ENCODE data around the gene MMEL1. TPM values are rescaled to one million over a fixed set of nuclear protein-coding genes. Genes with fewer than 3 reads are reported as not detected.

The MMEL1 gene
- total RNA-seq, 6 experiments from 2014 or later = 1.2 to 2.0 TPM; not detected in 4

DNA sequence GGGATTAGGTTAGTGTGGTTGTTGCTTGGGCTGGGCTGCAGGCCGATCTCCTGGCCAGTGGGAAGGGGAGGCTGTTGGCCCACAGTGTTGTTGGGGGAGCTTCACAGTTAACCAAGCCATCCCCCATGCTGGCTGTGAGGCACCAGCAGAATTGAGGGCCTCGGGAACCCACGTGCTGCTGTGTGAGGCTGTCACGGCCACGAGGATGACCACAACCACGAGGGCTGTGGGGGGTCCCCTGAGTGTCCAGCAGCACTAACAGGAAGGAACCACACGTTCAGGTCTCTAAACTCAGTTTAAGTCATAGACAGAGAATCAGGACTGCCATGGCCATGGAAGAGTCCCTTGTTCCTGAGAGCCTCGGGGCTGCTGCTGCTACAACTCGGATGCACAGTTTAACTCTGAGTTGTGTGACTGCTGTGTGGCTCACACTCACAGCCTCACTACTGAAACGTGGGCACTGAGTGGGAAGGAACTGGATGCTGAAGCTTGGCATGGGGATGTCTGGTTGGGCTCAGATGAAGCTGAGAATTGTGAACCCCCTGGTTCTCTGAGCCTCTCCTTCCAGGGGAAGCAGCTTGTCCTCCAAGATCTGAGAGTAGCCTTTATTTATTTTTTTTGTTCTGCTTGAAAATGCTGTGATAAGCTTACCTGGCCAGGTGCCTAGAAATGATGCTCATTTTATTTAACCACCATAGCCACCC, 4.8 kb upstream of the MMEL1 start:
- H3K9me3 ChIP-seq = peaks cover 0 to 3% (median 0%) of the 10 kb centered on the region in 4 donors
- no peak for ATAC-seq
- no peak for DNase-seq
- H3K36me3 ChIP-seq = no peaks in the 10 kb centered on the region
- intact Hi-C loops (cut with DNase I) = no loop called here
- no peak for TF ChIP-seq POLR2A (IDR thresholded peaks at IDR 0.05)
- TF ChIP-seq, protein P1, sequence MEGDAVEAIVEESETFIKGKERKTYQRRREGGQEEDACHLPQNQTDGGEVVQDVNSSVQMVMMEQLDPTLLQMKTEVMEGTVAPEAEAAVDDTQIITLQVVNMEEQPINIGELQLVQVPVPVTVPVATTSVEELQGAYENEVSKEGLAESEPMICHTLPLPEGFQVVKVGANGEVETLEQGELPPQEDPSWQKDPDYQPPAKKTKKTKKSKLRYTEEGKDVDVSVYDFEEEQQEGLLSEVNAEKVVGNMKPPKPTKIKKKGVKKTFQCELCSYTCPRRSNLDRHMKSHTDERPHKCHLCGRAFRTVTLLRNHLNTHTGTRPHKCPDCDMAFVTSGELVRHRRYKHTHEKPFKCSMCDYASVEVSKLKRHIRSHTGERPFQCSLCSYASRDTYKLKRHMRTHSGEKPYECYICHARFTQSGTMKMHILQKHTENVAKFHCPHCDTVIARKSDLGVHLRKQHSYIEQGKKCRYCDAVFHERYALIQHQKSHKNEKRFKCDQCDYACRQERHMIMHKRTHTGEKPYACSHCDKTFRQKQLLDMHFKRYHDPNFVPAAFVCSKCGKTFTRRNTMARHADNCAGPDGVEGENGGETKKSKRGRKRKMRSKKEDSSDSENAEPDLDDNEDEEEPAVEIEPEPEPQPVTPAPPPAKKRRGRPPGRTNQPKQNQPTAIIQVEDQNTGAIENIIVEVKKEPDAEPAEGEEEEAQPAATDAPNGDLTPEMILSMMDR (IDR thresholded peaks at IDR 0.05) = no peak
- H3K27me3 ChIP-seq = no peaks in the 10 kb centered on the region
- 50% methylated on average over 1 of the region's 10 CpGs for WGBS (ENCODE audit: insufficient coverage, low coverage, low lambda C conversion rate, missing lambda C conversion rate)
- no peak overlapping the region for H3K27ac ChIP-seq
- H3K4me1 ChIP-seq = peaks cover 0 to 7% (median 0%) of the 10 kb centered on the region in 4 donors
- no peak overlapping the region for H3K4me3 ChIP-seq

DNA sequence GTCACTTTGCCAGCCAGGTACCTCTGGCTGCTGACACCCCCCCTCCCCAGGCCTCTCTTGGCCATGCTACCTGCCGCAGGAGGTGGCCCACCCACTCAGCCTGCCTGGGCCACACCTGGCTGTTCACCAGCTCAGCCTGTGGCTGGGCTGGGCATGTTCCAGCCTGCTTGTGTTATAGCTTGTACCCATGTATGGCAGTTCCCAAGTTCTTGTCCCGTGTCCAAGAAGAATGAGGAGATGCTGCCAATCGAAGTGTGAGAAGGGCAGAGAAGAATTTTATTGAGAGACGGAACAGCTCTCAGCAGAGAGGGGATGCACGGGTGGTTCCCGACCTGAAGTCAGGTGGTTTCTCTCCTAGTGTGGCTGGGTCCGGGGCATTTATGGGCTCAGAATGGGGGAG, 3.9 kb upstream of the MMEL1 start:
- no peaks in the 10 kb centered on the region for H3K27me3 ChIP-seq
- intact Hi-C loops (cut with DNase I) = no loop called here

DNA sequence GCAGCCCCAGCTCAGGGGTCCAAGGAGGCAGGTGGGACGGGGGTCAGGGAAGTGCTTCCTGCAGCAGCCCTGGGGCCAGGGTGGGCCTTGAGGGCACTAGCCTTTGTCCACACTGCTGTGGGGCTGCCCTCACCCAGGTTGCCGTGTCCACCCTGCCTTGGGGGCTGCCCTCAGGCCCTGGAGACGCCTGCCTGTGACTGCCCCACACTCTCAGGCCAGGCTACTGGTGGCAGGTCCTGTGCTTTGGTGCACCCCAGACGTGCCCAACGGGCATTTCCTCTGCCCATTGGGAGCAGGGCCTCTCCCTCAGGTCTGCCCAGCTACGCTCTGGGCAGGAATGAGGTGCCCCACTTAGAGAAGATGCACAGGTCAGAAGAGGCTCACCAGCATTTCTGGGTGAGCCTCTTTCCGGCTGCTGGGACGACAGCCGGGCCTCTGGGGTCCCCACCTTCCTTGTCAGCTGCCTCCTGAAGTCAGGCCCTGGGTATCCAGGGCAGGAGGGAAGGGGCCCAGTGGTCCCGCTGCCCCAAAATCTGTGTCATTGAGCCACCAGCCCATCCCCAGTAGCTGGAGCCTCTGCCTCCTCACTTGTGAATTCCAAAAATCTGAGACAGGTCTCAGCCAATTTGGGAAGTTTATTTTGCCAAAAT, 2.7 kb upstream of the MMEL1 start:
- intact Hi-C loops (cut with DNase I) = no loop called here
- no peak for DNase-seq

More for the DNA sequence above, 3.9 kb upstream of the MMEL1 start:
- no peaks in the 10 kb centered on the region for H3K36me3 ChIP-seq
- DNase-seq = no peak
- no peak for ATAC-seq
- H3K4me3 ChIP-seq = no peak overlapping the region
- WGBS (ENCODE audit: insufficient coverage, low coverage, low lambda C conversion rate, missing lambda C conversion rate) = 87% methylated on average over 6 of the region's 7 CpGs
- H3K4me1 ChIP-seq = peaks cover 0 to under 1% (median 0%) of the 10 kb centered on the region in 4 donors
- H3K27ac ChIP-seq = no peak overlapping the region
- TF ChIP-seq, protein P1 (IDR thresholded peaks at IDR 0.05) = no peak
- no peak for TF ChIP-seq POLR2A (IDR thresholded peaks at IDR 0.05)
- H3K9me3 ChIP-seq = peaks cover 0 to 3% (median 0%) of the 10 kb centered on the region in 4 donors

DNA sequence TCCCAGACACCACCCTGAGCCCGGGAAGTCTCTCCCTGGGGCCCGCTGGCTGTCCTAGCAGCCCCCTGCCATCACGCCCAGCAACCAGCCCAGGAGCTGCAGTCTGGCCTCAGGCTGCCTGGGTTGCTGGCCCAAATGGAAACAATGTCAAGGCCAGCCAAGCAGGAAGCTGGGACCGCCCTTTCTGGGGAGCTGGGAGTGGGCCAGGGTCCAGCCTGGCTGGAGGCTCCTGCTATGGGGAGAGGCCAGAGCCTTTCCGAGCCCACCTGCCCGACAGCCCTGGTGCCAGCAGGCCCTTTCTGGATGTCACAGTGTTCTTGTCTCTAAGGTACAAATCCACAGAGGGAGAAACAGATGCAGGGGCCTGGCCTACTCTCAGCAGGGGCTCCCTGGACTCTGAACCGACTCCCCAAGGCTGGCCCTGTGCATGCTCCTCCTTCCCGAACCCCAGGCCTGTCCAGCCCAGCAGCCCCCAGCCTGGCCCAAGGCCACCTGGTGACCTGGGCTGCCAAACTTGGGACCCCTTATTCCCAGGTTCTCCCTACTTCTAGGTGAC, 1.2 kb upstream of the MMEL1 start:
- Histone ChIP-seq H3K4me1 (no peaks in the 10 kb centered on the region), H3K4me3 (no peak overlapping the region), H3K27me3 (no peaks in the 10 kb centered on the region), H3K9me3 (peaks cover 0 to 3% (median 0%) of the 10 kb centered on the region in 4 donors), H3K36me3 (no peaks in the 10 kb centered on the region), H3K27ac (no peak overlapping the region)
- ATAC-seq (no peak), DNase-seq (peak in 1 of 3 donors; percentile 33)
- intact Hi-C loops (cut with DNase I) = no loop called here
- no CpG with 5 or more reads among the region's 8 CpGs for WGBS (ENCODE audit: insufficient coverage, low coverage, low lambda C conversion rate, missing lambda C conversion rate)
- TF ChIP-seq, protein P1 (IDR thresholded peaks at IDR 0.05) = no peak
- no peak for TF ChIP-seq POLR2A (IDR thresholded peaks at IDR 0.05)

More for the DNA sequence above, 2.7 kb upstream of the MMEL1 start:
- no peaks in the 10 kb centered on the region for H3K27me3 ChIP-seq
- TF ChIP-seq POLR2A (IDR thresholded peaks at IDR 0.05) = no peak
- TF ChIP-seq, protein P1 (IDR thresholded peaks at IDR 0.05) = no peak
- ATAC-seq = no peak
- no peak overlapping the region for H3K4me3 ChIP-seq
- H3K27ac ChIP-seq = no peak overlapping the region
- peaks cover 0 to 3% (median 0%) of the 10 kb centered on the region in 4 donors for H3K9me3 ChIP-seq
- H3K36me3 ChIP-seq = no peaks in the 10 kb centered on the region
- no peaks in the 10 kb centered on the region for H3K4me1 ChIP-seq
- no CpG with 5 or more reads among the region's 10 CpGs for WGBS (ENCODE audit: insufficient coverage, low coverage, low lambda C conversion rate, missing lambda C conversion rate)

Measured in right lobe of liver (tissue), 6 donors.